GM13977 (cell line): ENCODE measurements around the gene GABBR2.

ENCODE experiments used
- DNase-seq: peaks from one replicate; pipeline ENCODE4 v3.0.0; 2012; ENCODE audit warnings: low spot score
- in situ Hi-C: fragments of 300-500 bp; cut with MboI; formaldehyde crosslinking; loops from one replicate; pipeline ENCODE4 v1.12.0; 2022; ENCODE audit warnings: low sequenced_read_pairs, low pct_unique_long_range_greater_than_20kb, mixed read lengths, inconsistent platforms; ENCODE audit not compliant: unreplicated experiment
- TF ChIP-seq, protein P1 (sequence below): IDR thresholded peaks from 2 replicates; pipeline ENCODE4 v1.5.1; 2012; ENCODE audit warnings: mild to moderate bottlenecking, control low read depth; ENCODE audit not compliant: insufficient read depth; ENCODE audit errors: extremely low read depth, missing control alignments

The GABBR2 gene

DNA sequence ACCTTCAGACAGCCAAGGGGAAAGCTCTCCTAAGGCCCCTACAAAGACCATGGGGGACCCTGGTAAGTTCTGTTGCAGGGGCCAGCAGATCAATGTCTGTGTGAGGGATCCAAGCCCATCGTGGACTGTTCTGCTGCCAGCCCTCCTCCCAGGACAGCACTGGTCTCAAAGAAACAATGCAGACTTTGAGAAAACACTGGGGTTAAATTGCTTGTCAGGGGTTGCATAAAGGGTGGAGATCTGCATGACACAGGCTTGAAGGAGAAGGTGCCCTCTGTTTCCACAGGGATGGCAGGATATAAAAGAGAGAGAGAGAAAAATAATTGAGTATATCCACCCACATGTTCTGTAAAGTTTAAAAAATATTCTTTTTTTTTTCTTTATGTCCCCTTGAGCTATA, 295.7 kb downstream of the GABBR2 start:
- TF ChIP-seq, protein P1, sequence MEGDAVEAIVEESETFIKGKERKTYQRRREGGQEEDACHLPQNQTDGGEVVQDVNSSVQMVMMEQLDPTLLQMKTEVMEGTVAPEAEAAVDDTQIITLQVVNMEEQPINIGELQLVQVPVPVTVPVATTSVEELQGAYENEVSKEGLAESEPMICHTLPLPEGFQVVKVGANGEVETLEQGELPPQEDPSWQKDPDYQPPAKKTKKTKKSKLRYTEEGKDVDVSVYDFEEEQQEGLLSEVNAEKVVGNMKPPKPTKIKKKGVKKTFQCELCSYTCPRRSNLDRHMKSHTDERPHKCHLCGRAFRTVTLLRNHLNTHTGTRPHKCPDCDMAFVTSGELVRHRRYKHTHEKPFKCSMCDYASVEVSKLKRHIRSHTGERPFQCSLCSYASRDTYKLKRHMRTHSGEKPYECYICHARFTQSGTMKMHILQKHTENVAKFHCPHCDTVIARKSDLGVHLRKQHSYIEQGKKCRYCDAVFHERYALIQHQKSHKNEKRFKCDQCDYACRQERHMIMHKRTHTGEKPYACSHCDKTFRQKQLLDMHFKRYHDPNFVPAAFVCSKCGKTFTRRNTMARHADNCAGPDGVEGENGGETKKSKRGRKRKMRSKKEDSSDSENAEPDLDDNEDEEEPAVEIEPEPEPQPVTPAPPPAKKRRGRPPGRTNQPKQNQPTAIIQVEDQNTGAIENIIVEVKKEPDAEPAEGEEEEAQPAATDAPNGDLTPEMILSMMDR: no peak
- no peak for DNase-seq
- in situ Hi-C loops: no loop called here

GRCh38 chr9:98412101-98412842, 296.5 kb downstream of the GABBR2 start:
- no peak for DNase-seq
- in situ Hi-C loops: no loop called here

DNA sequence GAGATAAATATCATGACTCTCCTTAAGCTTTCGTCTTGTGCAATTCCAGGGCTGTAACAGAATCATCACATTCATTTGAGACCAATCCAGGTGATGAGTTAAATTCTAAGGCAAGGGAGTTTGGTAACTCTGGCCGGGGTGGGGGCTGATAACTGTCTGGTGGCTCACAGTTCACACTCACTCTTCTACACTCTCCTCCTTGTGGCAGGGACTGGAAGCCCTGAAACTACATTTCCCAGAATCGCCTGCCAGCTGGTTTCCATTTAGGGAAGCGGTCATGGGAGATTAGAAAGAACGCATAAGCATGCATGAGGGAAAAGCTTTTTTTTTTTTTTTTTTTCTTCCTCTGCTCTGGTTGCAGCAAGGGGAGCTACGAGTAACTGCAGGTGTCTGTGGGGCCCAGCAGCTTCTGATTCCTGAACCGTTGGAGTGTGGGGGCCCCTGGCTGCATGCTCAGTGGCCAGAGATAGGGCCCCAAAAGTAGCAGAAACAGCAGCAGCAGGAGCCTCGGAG, 298.5 kb downstream of the GABBR2 start:
- in situ Hi-C loops: no loop called here
- TF ChIP-seq, protein P1: no peak
- no peak for DNase-seq

More at GRCh38 chr9:98412101-98412842, 296.5 kb downstream of the GABBR2 start:
- TF ChIP-seq, protein P1: no peak

DNA sequence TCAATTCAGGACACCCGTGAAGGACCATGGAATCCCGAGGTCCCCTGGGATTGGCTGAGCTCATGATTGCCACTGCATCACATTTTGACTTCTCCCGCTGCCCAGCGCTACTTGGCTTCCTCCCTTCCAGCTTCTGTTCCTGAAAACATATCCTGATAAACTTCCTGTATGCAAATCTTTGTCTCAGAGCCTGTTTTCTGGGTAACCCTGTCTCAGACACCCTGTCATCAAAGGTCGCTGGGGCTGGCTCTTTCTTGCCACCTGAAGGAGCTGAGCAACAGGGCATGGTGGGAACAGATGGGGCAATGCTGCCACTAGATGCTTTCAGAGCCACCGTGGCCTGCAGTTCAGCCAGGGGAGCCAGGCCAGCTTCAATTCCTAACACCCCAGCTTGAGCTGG, 299.0 kb downstream of the GABBR2 start:
- in situ Hi-C loops: no loop called here
- TF ChIP-seq, protein P1: no peak
- no peak for DNase-seq

DNA sequence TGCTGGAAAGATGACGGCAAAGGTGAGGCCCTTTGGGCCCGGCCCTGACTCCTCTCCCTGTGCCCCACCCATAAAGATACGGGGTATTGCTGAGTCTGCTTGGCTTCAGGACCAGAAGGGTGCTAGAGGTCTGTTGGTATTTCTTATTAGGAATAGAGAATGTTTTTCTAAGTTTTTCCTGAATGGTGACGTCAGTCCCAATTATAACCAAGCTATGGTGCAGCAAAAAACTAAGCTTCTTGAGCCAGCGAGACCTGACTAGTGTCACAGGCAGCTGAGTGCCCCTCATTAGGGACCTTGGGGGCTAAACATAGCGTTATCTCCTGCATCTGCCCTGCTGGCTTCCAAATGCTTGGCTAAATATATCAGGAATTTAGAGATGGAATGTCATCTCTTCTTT, 302.3 kb downstream of the GABBR2 start:
- TF ChIP-seq, protein P1: no peak
- no peak for DNase-seq
- in situ Hi-C loops: no loop called here

DNA sequence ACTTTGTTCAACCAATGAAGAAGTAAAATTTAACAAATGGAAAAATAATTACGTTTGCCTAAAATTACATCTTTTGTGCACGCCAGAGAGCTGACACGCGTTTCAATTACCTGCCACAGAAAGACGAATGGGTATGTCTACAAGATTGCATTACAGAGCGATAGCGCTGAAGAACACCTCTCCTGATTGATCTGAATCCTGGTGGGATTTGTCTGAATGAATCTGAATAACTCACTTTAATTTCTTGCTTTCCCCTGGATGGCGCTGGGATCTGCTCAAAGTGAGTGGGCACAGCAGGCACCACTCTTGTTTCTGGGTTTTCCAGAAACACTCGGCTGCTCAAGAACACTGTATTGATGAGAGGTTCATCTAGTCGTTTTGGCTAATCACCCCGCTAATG, 304.5 kb downstream of the GABBR2 start:
- in situ Hi-C loops: no loop called here
- no peak for DNase-seq
- TF ChIP-seq, protein P1: no peak

DNA sequence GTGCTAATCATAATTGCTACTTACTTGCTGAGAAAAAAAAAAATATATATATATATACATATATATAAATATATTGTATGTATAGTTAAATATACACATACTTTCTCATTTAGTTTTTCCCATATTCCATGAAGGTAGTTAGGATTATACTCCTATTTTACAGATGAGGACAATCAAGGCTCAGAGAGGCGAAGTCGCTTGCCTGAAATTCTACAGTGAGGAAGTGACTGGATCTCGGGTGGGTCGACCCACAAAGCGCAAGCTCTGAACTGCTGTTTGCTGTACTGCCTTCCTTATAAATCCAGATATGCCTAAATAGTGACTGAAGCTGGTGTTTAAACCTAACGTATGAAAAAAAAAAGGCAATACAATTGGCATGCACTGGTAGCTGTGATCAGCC, 305.0 kb downstream of the GABBR2 start:
- TF ChIP-seq, protein P1: no peak
- no peak for DNase-seq
- in situ Hi-C loops: no loop called here
